Measurements from ENCODE around the gene SGCD.

Gene SGCD

GRCh38 chr5:156475182-156476157 lies 148.5 kb downstream of the SGCD start:
- TF ChIP-seq CTCF (IDR thresholded peaks at IDR 0.05; ENCODE audit: control insufficient read depth, insufficient read depth, low read depth, low read length, missing control alignments), result peak; percentile 44
- peak; percentile 80 for DNase-seq (ENCODE audit: low read depth)
- no peak overlapping the region for H3K4me3 ChIP-seq (ENCODE audit: control insufficient read depth, low read depth, low read length)

GRCh38 chr5:156476158-156476551 lies 149.2 kb downstream of the SGCD start:
- no peak for TF ChIP-seq CTCF (IDR thresholded peaks at IDR 0.05; ENCODE audit: control insufficient read depth, insufficient read depth, low read depth, low read length, missing control alignments)
- DNase-seq (ENCODE audit: low read depth), result no peak
- H3K4me3 ChIP-seq (ENCODE audit: control insufficient read depth, low read depth, low read length), result no peak overlapping the region

- no peak overlapping the region for H3K4me3 ChIP-seq (ENCODE audit: control insufficient read depth, low read depth, low read length)
- TF ChIP-seq CTCF (IDR thresholded peaks at IDR 0.05; ENCODE audit: control insufficient read depth, insufficient read depth, low read depth, low read length, missing control alignments), result no peak
- no peak for DNase-seq (ENCODE audit: low read depth)
These were observed 149.7 kb downstream of the SGCD start for GRCh38 chr5:156476678-156477077.

- no peak for DNase-seq (ENCODE audit: low read depth)
- no peak for TF ChIP-seq CTCF (IDR thresholded peaks at IDR 0.05; ENCODE audit: control insufficient read depth, insufficient read depth, low read depth, low read length, missing control alignments)
- no peak overlapping the region for H3K4me3 ChIP-seq (ENCODE audit: control insufficient read depth, low read depth, low read length)
These were observed 150.2 kb downstream of the SGCD start for GRCh38 chr5:156477196-156477595.

- no peak for TF ChIP-seq CTCF (IDR thresholded peaks at IDR 0.05; ENCODE audit: control insufficient read depth, insufficient read depth, low read depth, low read length, missing control alignments)
- H3K4me3 ChIP-seq (ENCODE audit: control insufficient read depth, low read depth, low read length), result no peak overlapping the region
- DNase-seq (ENCODE audit: low read depth), result peak; percentile 83
These were observed 152.9 kb downstream of the SGCD start for GRCh38 chr5:156479849-156480248.

- DNase-seq (ENCODE audit: low read depth), result no peak
- TF ChIP-seq CTCF (IDR thresholded peaks at IDR 0.05; ENCODE audit: control insufficient read depth, insufficient read depth, low read depth, low read length, missing control alignments), result no peak
- H3K4me3 ChIP-seq (ENCODE audit: control insufficient read depth, low read depth, low read length), result no peak overlapping the region
These were observed 154.8 kb downstream of the SGCD start for GRCh38 chr5:156481741-156482140.
